H4 (cell line): ENCODE data around the gene CCDC13. TPM values are rescaled to one million over a fixed set of nuclear protein-coding genes. Genes with fewer than 3 reads are reported as not detected.

ENCODE experiments used
- DNase-seq: peaks from one replicate; pipeline ENCODE4 v3.0.0-alpha.2; 2015; ENCODE audit warnings: low spot score
- total RNA-seq: library from RNA; depleted of rRNA; stranded (reverse); fragments of >200 nt; shearing (Covaris generic); gene quantifications from 2 replicates; pipeline ENCODE4 v1.2.3, GENCODE V29; 2014

Gene CCDC13
- total RNA-seq, 1 experiment from 2014 or later: not detected

- DNase-seq: no peak
Measured at GRCh38 chr3:42796332-42796885, 23.4 kb upstream of the CCDC13 start.

- no peak for DNase-seq
Measured at GRCh38 chr3:42795621-42796181, 22.6 kb upstream of the CCDC13 start.

GRCh38 chr3:42790714-42791229 lies 17.7 kb upstream of the CCDC13 start:
- DNase-seq: no peak

- no peak for DNase-seq
Measured at GRCh38 chr3:42786631-42787030, 13.6 kb upstream of the CCDC13 start.

GRCh38 chr3:42786212-42786611 lies 13.2 kb upstream of the CCDC13 start:
- no peak for DNase-seq

GRCh38 chr3:42780892-42781700 lies 8.0 kb upstream of the CCDC13 start:
- DNase-seq: peak; percentile 28

- DNase-seq: no peak
Measured at GRCh38 chr3:42780398-42780797, 7.3 kb upstream of the CCDC13 start.

- DNase-seq: no peak
Measured at GRCh38 chr3:42778644-42779043, 5.6 kb upstream of the CCDC13 start.

- no peak for DNase-seq
Measured at GRCh38 chr3:42773409-42773751, 327 bp upstream of the CCDC13 start.

- DNase-seq: no peak
Measured at GRCh38 chr3:42771271-42771670, 1.8 kb downstream of the CCDC13 start.

GRCh38 chr3:42769477-42770131 lies 3.4 kb downstream of the CCDC13 start:
- DNase-seq: no peak

GRCh38 chr3:42764561-42765295 lies 8.3 kb downstream of the CCDC13 start:
- DNase-seq: no peak

- DNase-seq: no peak
Measured at GRCh38 chr3:42764115-42764514, 8.9 kb downstream of the CCDC13 start.

GRCh38 chr3:42763021-42763420 lies 10.0 kb downstream of the CCDC13 start:
- no peak for DNase-seq

GRCh38 chr3:42762046-42762724 lies 10.9 kb downstream of the CCDC13 start:
- DNase-seq: no peak

GRCh38 chr3:42758126-42758525 lies 14.9 kb downstream of the CCDC13 start:
- DNase-seq: no peak

- no peak for DNase-seq
Measured at GRCh38 chr3:42756681-42757213, 16.3 kb downstream of the CCDC13 start.

- DNase-seq: no peak
Measured at GRCh38 chr3:42755681-42756578, 17.1 kb downstream of the CCDC13 start.

GRCh38 chr3:42753757-42754156 lies 19.3 kb downstream of the CCDC13 start:
- DNase-seq: no peak

GRCh38 chr3:42752961-42753360 lies 20.1 kb downstream of the CCDC13 start:
- DNase-seq: no peak
